IMR-90 (cell line): ENCODE measurements around the gene PRSS38.

ENCODE experiments used
- BHLHE40 ChIP-seq: fragments of 150-350 bp; IDR thresholded peaks from 2 replicates; pipeline ENCODE4 v1.6.1; 2016; ENCODE audit warnings: mild to moderate bottlenecking, low read depth, low read length
- CEBPB ChIP-seq: IDR thresholded peaks from 2 replicates; pipeline ENCODE4 v1.6.1; 2012; ENCODE audit warnings: low read depth, low read length, improper control_type of control experiment
- MAFK ChIP-seq: IDR thresholded peaks from 2 replicates; pipeline ENCODE4 v1.6.1; 2012; ENCODE audit warnings: low read depth, low read length, improper control_type of control experiment
- MAZ ChIP-seq: IDR thresholded peaks from 2 replicates; pipeline ENCODE4 v1.6.1; 2012; ENCODE audit warnings: low read depth, mild to moderate bottlenecking, low read length, improper control_type of control experiment, moderate library complexity, borderline replicate concordance
- MXI1 ChIP-seq: IDR thresholded peaks from 2 replicates; pipeline ENCODE4 v1.6.1; 2012; ENCODE audit warnings: low read depth, mild to moderate bottlenecking, low read length, moderate library complexity, borderline replicate concordance
- NFE2L2 ChIP-seq: fragments of 150-350 bp; IDR thresholded peaks from 2 replicates; pipeline ENCODE4 v1.6.1; 2016; ENCODE audit warnings: low read depth, mild to moderate bottlenecking, low read length
- POLR2A ChIP-seq: IDR thresholded peaks from 2 replicates; pipeline ENCODE4 v1.6.1; 2012; ENCODE audit warnings: mild to moderate bottlenecking, low read depth, low read length
- RAD21 ChIP-seq: IDR thresholded peaks from 2 replicates; pipeline ENCODE4 v1.6.1; 2012; ENCODE audit warnings: low read length, improper control_type of control experiment
- RFX5 ChIP-seq: IDR thresholded peaks from 2 replicates; pipeline ENCODE4 v1.8.0; 2012; ENCODE audit warnings: low read depth, mild to moderate bottlenecking, low read length, moderate library complexity
- SMC3 ChIP-seq: fragments of 150-350 bp; IDR thresholded peaks from 2 replicates; pipeline ENCODE4 v1.6.1; 2016; ENCODE audit warnings: low read depth, mild to moderate bottlenecking, antibody characterized with exemption, low read length, moderate library complexity
- USF2 ChIP-seq: fragments of 150-350 bp; IDR thresholded peaks from 2 replicates; pipeline ENCODE4 v1.6.1; 2017; ENCODE audit warnings: mild to moderate bottlenecking, antibody characterized with exemption, low read length, low read depth
- TF ChIP-seq, protein P1 (sequence below): conservative IDR thresholded peaks from 2 replicates; pipeline ENCODE4 v1.5.1; 2012; ENCODE audit warnings: mild to moderate bottlenecking, low read depth, low read length, improper control_type of control experiment

- TF ChIP-seq POLR2A (no peak), MAZ (no peak), MXI1 (no peak), SMC3 (no peak), BHLHE40 (no peak), CEBPB (no peak), RFX5 (no peak), RAD21 (no peak), MAFK (no peak), USF2 (no peak), NFE2L2 (no peak)
- TF ChIP-seq, protein P1, sequence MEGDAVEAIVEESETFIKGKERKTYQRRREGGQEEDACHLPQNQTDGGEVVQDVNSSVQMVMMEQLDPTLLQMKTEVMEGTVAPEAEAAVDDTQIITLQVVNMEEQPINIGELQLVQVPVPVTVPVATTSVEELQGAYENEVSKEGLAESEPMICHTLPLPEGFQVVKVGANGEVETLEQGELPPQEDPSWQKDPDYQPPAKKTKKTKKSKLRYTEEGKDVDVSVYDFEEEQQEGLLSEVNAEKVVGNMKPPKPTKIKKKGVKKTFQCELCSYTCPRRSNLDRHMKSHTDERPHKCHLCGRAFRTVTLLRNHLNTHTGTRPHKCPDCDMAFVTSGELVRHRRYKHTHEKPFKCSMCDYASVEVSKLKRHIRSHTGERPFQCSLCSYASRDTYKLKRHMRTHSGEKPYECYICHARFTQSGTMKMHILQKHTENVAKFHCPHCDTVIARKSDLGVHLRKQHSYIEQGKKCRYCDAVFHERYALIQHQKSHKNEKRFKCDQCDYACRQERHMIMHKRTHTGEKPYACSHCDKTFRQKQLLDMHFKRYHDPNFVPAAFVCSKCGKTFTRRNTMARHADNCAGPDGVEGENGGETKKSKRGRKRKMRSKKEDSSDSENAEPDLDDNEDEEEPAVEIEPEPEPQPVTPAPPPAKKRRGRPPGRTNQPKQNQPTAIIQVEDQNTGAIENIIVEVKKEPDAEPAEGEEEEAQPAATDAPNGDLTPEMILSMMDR, result no peak
Observed at GRCh38 chr1:227776331-227776771, 39.1 kb upstream of the PRSS38 start.
